ENCODE results near the gene SH3YL1. TPM values are rescaled to one million over a fixed set of nuclear protein-coding genes. Genes with fewer than 3 reads are reported as not detected.

SH3YL1 gene
- total and polyA plus RNA-seq, 4 donors, result 6.4 to 19.2 (median 13.9) TPM

DNA sequence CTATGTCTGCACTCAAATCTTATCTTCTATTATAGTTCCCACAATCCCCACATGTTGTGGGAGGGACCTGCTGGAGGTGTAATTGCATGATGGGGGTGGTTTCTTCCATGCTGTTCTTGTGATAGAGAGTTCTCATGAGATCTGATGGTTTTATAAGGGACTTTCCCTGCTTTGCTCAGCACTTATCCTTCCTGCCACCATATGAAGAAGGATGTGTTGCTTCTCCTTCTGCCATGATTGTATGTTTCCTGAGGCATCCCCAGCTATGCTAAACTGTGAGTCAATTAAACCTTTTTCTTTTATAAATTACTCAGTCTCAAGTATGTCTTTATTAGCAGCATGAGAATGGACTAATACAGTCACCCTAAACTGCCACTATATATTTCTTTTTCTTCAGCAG is 79.1 kb downstream of the SH3YL1 start:
- TF ChIP-seq GABPA (IDR thresholded peaks at IDR 0.05 in 1 of 2, conservative IDR thresholded peaks at IDR 0.05 in 1 of 2), result no peak
- no peak for TF ChIP-seq SP1 (IDR thresholded peaks at IDR 0.05)
- TF ChIP-seq RXRA (IDR thresholded peaks at IDR 0.05), result no peak
- no peak for TF ChIP-seq RAD21 (IDR thresholded peaks at IDR 0.05)
- TF ChIP-seq HNF4A (conservative IDR thresholded peaks at IDR 0.05), result no peak
- TF ChIP-seq, protein P1, sequence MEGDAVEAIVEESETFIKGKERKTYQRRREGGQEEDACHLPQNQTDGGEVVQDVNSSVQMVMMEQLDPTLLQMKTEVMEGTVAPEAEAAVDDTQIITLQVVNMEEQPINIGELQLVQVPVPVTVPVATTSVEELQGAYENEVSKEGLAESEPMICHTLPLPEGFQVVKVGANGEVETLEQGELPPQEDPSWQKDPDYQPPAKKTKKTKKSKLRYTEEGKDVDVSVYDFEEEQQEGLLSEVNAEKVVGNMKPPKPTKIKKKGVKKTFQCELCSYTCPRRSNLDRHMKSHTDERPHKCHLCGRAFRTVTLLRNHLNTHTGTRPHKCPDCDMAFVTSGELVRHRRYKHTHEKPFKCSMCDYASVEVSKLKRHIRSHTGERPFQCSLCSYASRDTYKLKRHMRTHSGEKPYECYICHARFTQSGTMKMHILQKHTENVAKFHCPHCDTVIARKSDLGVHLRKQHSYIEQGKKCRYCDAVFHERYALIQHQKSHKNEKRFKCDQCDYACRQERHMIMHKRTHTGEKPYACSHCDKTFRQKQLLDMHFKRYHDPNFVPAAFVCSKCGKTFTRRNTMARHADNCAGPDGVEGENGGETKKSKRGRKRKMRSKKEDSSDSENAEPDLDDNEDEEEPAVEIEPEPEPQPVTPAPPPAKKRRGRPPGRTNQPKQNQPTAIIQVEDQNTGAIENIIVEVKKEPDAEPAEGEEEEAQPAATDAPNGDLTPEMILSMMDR (IDR thresholded peaks at IDR 0.05; ENCODE audit: low read depth, low read length, missing input control), result no peak
- TF ChIP-seq FOXA1 (IDR thresholded peaks at IDR 0.05), result no peak
- TF ChIP-seq, protein P2, sequence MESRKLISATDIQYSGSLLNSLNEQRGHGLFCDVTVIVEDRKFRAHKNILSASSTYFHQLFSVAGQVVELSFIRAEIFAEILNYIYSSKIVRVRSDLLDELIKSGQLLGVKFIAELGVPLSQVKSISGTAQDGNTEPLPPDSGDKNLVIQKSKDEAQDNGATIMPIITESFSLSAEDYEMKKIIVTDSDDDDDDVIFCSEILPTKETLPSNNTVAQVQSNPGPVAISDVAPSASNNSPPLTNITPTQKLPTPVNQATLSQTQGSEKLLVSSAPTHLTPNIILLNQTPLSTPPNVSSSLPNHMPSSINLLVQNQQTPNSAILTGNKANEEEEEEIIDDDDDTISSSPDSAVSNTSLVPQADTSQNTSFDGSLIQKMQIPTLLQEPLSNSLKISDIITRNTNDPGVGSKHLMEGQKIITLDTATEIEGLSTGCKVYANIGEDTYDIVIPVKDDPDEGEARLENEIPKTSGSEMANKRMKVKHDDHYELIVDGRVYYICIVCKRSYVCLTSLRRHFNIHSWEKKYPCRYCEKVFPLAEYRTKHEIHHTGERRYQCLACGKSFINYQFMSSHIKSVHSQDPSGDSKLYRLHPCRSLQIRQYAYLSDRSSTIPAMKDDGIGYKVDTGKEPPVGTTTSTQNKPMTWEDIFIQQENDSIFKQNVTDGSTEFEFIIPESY (IDR thresholded peaks at IDR 0.05), result no peak
- no peak for TF ChIP-seq NR2F2 (IDR thresholded peaks at IDR 0.05)
- no peak for TF ChIP-seq TAF1 (conservative IDR thresholded peaks at IDR 0.05)
- TF ChIP-seq YY1 (IDR thresholded peaks at IDR 0.05), result no peak
- no peak for TF ChIP-seq EGR1 (IDR thresholded peaks at IDR 0.05; ENCODE audit: low read depth in 2 of 2)
- no peak for DNase-seq (ENCODE audit: low spot score)
- H3K4me3 ChIP-seq (ENCODE audit: low read depth in 1 of 3, low read length in 3 of 3), result no peak overlapping the region
- H3K4me1 ChIP-seq (ENCODE audit: control insufficient read depth in 4 of 4, insufficient read depth in 4 of 4, low read length in 3 of 4), result no peaks in the 10 kb centered on the region
- no peak overlapping the region for H3K27ac ChIP-seq (ENCODE audit: low read depth in 1 of 2, low read length in 2 of 2)
- H3K9ac ChIP-seq (ENCODE audit: low read depth in 1 of 2, low read length in 2 of 2), result no peak overlapping the region
- H3K36me3 ChIP-seq (ENCODE audit: control insufficient read depth in 4 of 4, insufficient read depth in 3 of 4, low read depth in 1 of 4, low read length in 3 of 4), result no peaks in the 10 kb centered on the region
- H3K27me3 ChIP-seq (ENCODE audit: control insufficient read depth in 4 of 4, insufficient read depth in 4 of 4, low read length in 3 of 4), result no peaks in the 10 kb centered on the region
- H3K9me3 ChIP-seq (ENCODE audit: control insufficient read depth in 4 of 4, low read length in 3 of 4), result peaks cover 0 to 9% (median 5%) of the 10 kb centered on the region in 4 donors

DNA sequence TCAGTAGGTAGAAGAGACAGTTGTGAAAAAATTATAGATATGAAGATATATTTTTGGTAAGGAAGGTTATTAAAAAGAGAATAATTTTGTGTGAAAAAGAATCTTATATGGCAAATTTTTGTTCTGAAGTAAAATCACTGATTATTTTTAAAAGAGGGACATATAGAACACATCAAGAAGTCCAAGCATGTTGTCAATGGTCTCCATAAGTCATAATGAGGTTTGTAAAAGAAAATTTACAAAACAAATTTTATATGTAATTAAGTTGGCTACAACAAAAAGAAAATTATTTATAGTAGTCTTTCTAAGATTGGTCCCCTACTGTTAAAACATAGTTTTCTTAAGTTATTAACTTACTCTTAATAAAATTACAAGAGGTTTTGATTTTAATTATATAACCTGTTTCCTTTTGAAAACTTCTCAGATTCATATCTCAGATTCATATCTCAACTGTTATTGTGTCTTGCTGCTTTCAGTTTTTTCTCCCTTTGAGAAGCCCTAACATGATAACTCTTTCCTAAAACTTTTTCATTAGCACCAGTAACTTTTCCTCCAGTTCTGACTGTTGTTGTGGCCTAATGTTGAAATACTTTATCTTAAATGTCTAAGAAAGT is 81.2 kb downstream of the SH3YL1 start:
- Histone ChIP-seq H3K4me3 (ENCODE audit: low read depth in 1 of 3, low read length in 3 of 3) (no peak overlapping the region), H3K36me3 (ENCODE audit: control insufficient read depth in 4 of 4, insufficient read depth in 3 of 4, low read depth in 1 of 4, low read length in 3 of 4) (no peaks in the 10 kb centered on the region), H3K27ac (ENCODE audit: low read depth in 1 of 2, low read length in 2 of 2) (no peak overlapping the region), H3K9me3 (ENCODE audit: control insufficient read depth in 4 of 4, low read length in 3 of 4) (peaks cover 0 to 7% (median 3%) of the 10 kb centered on the region in 4 donors), H3K4me1 (ENCODE audit: control insufficient read depth in 4 of 4, insufficient read depth in 4 of 4, low read length in 3 of 4) (no peaks in the 10 kb centered on the region), H3K27me3 (ENCODE audit: control insufficient read depth in 4 of 4, insufficient read depth in 4 of 4, low read length in 3 of 4) (no peaks in the 10 kb centered on the region), H3K9ac (ENCODE audit: low read depth in 1 of 2, low read length in 2 of 2) (no peak overlapping the region)
- TF ChIP-seq JUND (IDR thresholded peaks at IDR 0.05), result no peak
- TF ChIP-seq HNF4A (conservative IDR thresholded peaks at IDR 0.05), result no peak
- no peak for TF ChIP-seq HNF4G (IDR thresholded peaks at IDR 0.05)
- no peak for TF ChIP-seq SP1 (IDR thresholded peaks at IDR 0.05)
- no peak for TF ChIP-seq GABPA (IDR thresholded peaks at IDR 0.05 in 1 of 2, conservative IDR thresholded peaks at IDR 0.05 in 1 of 2)
- TF ChIP-seq RAD21 (IDR thresholded peaks at IDR 0.05), result no peak
- no peak for TF ChIP-seq RXRA (IDR thresholded peaks at IDR 0.05)
- no peak for DNase-seq (ENCODE audit: low spot score)

DNA sequence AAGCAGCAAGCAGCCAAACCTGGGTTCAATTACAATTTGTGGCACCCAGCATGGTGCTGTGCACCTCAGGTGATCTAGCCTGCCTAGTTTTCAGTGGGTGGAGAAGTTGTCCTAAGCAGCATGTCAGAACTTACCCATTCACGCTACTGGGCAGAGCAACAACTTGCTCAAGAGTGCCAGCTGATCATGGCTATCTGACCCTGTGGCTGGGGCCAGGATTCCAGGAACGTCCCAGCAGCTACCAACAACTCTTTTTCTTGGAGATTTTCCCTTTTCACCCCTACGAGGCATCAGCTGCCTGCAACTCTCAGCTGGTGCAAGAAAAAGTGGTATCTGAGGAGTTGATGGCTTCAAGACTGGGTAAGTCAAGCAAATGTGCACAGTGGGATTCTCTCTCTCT is 83.5 kb downstream of the SH3YL1 start:
- H3K9me3 ChIP-seq (ENCODE audit: control insufficient read depth in 4 of 4, low read length in 3 of 4), result no peaks in the 10 kb centered on the region
- TF ChIP-seq, protein P3, sequence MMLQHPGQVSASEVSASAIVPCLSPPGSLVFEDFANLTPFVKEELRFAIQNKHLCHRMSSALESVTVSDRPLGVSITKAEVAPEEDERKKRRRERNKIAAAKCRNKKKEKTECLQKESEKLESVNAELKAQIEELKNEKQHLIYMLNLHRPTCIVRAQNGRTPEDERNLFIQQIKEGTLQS (IDR thresholded peaks at IDR 0.05), result no peak
- TF ChIP-seq FOXA1 (IDR thresholded peaks at IDR 0.05) (no peak), SP1 (IDR thresholded peaks at IDR 0.05) (no peak)
- TF ChIP-seq, protein P4, sequence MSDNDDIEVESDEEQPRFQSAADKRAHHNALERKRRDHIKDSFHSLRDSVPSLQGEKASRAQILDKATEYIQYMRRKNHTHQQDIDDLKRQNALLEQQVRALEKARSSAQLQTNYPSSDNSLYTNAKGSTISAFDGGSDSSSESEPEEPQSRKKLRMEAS (IDR thresholded peaks at IDR 0.05), result no peak
- H3K4me3 ChIP-seq (ENCODE audit: low read depth in 1 of 3, low read length in 3 of 3), result no peak overlapping the region
- no peaks in the 10 kb centered on the region for H3K36me3 ChIP-seq (ENCODE audit: control insufficient read depth in 4 of 4, insufficient read depth in 3 of 4, low read depth in 1 of 4, low read length in 3 of 4)
- H3K9ac ChIP-seq (ENCODE audit: low read depth in 1 of 2, low read length in 2 of 2), result no peak overlapping the region
- no peak for DNase-seq (ENCODE audit: low spot score)
- peaks cover 0 to 2% (median under 1%) of the 10 kb centered on the region in 4 donors for H3K27me3 ChIP-seq (ENCODE audit: control insufficient read depth in 4 of 4, insufficient read depth in 4 of 4, low read length in 3 of 4)
- WGBS, result 57% methylated on average over 3 of the region's 3 CpGs
- no peak overlapping the region for H3K27ac ChIP-seq (ENCODE audit: low read depth in 1 of 2, low read length in 2 of 2)
- H3K4me1 ChIP-seq (ENCODE audit: control insufficient read depth in 4 of 4, insufficient read depth in 4 of 4, low read length in 3 of 4), result no peaks in the 10 kb centered on the region

All from liver (tissue), 9 donors.